Caco-2 (cell line): ENCODE measurements around the gene INTS12. TPM values are rescaled to one million over a fixed set of nuclear protein-coding genes. Genes with fewer than 3 reads are reported as not detected.

Experiments used
- BruUV-seq: library from RNA; stranded (reverse); fragments of 400-500 nt; replicated peaks from 2 replicates; lab custom pipeline; 2021; lab: Mats Ljungman, UMichigan
- CTCF ChIA-PET: fragments of 300-600 bp; sonication (Branson Sonifier 250); formaldehyde crosslinking; loops from one replicate; lab custom pipeline; 2022; ENCODE audit warnings: antibody characterized with exemption; lab: Charles Lee
- POLR2A ChIA-PET: fragments of 300-600 bp; sonication (Branson Sonifier 250); formaldehyde crosslinking; loops from one replicate; lab custom pipeline; 2022; ENCODE audit warnings: antibody characterized with exemption; lab: Charles Lee
- DNase-seq, 2 experiments: peaks; one replicate each; pipeline versions ENCODE4 v3.0.0 to v3.0.0-alpha.2; 2020 to 2022
- H3K27me3 ChIP-seq: replicated peaks from 2 replicates; pipeline ENCODE4 v1.6.0; 2011; ENCODE audit warnings: low read length; ENCODE audit not compliant: control insufficient read depth, insufficient read depth
- H3K36me3 ChIP-seq: 2 replicates; pipeline ENCODE4 v1.5.1; 2011; ENCODE audit warnings: low read length; ENCODE audit not compliant: control insufficient read depth, insufficient read depth
- H3K4me1 ChIP-seq: fragments of 250-450 bp; sonication (Bioruptor Pico); 2 replicates; pipeline ENCODE4 v1.5.1; 2020; ENCODE audit warnings: mild to moderate bottlenecking
- H3K4me3 ChIP-seq: 2 replicates; pipeline ENCODE4 v1.5.1; 2011; ENCODE audit warnings: low read depth, mild to moderate bottlenecking, control low read depth, low read length
- H3K9me3 ChIP-seq: fragments of 250-450 bp; sonication (Bioruptor Pico); 2 replicates; pipeline ENCODE4 v1.5.1; 2020; ENCODE audit warnings: mild to moderate bottlenecking, moderate library complexity
- H3K27ac Mint-ChIP-seq: one replicate; pipeline ENCODE4 v1.8.0; 2022; ENCODE audit warnings: mixed read lengths; ENCODE audit not compliant: unreplicated experiment
- H3K27me3 Mint-ChIP-seq: one replicate; pipeline ENCODE4 v1.8.0; 2022; ENCODE audit warnings: mixed read lengths; ENCODE audit not compliant: insufficient read depth, unreplicated experiment
- H3K36me3 Mint-ChIP-seq: one replicate; pipeline ENCODE4 v1.8.0; 2022; ENCODE audit warnings: mild to moderate bottlenecking, mixed read lengths; ENCODE audit not compliant: insufficient read depth, unreplicated experiment
- H3K4me1 Mint-ChIP-seq: one replicate; pipeline ENCODE4 v1.8.0; 2022; ENCODE audit warnings: low read depth, mixed read lengths; ENCODE audit not compliant: unreplicated experiment
- H3K4me3 Mint-ChIP-seq: one replicate; pipeline ENCODE4 v1.8.0; 2022; ENCODE audit warnings: mild to moderate bottlenecking, moderate library complexity, mixed read lengths; ENCODE audit not compliant: unreplicated experiment
- H3K9me3 Mint-ChIP-seq: one replicate; pipeline ENCODE4 v1.8.0; 2022; ENCODE audit warnings: mixed read lengths; ENCODE audit not compliant: unreplicated experiment
- CTCF ChIP-seq, 2 experiments: fragments of 200-600 bp in 1 of 2; IDR thresholded peaks; 1 replicate in 1 of 2; 2 replicates in 1 of 2; pipeline versions ENCODE4 v1.5.1 to v1.8.0; 2011 to 2022; ENCODE audit warnings: antibody characterized with exemption in 1 of 2, control low read depth in 1 of 2, inconsistent platforms in 1 of 2, low read depth in 1 of 2, low read length in 1 of 2, mild to moderate bottlenecking in 1 of 2, moderate library complexity in 1 of 2; ENCODE audit not compliant: insufficient read depth in 1 of 2, severe bottlenecking in 1 of 2, unreplicated experiment in 1 of 2
- intact Hi-C: fragments of 100-400 bp; cut with micrococcal nuclease; formaldehyde crosslinking; loops from one replicate; pipeline ENCODE4 v1.10.0; 2022; ENCODE audit not compliant: unreplicated experiment
- total RNA-seq: library from RNA; stranded (reverse); gene quantifications from 2 replicates; pipeline ENCODE4 v1.2.3, GENCODE V29; 2022

INTS12 gene
- total RNA-seq, 1 experiment from 2014 or later, result 16.1 TPM

- ChIA-PET CTCF (interaction anchor here (0.8 to 3.4 kb wide), 4 partner anchors 146 to 481 kb away, joined by 3 to 19 read pairs (median 4); partner anchors contain the start of gene PPA2), POLR2A (no interaction called here)
- no peak overlapping the region for H3K27ac Mint-ChIP-seq
- no peaks in the 10 kb centered on the region for H3K27me3 Mint-ChIP-seq
- H3K27me3 ChIP-seq, result no peaks in the 10 kb centered on the region
- DNase-seq, result peak in 1 of 2 experiments; percentile 22
- H3K9me3 Mint-ChIP-seq, result no peaks in the 10 kb centered on the region
- H3K4me3 ChIP-seq, result no peak overlapping the region
- H3K4me1 Mint-ChIP-seq, result no peaks in the 10 kb centered on the region
- TF ChIP-seq CTCF (IDR thresholded peaks at IDR 0.05; ENCODE audit: insufficient read depth in 1 of 2, low read depth in 1 of 2, low read length in 1 of 2, severe bottlenecking in 1 of 2, unreplicated experiment in 1 of 2), result peak; percentile 40 to 41
- intact Hi-C loops, result loop anchor here (1.0 kb wide), 3 partner anchors 145 to 525 kb away; no protein-coding TSS in a partner anchor
- no peaks in the 10 kb centered on the region for H3K36me3 Mint-ChIP-seq
- no peaks in the 10 kb centered on the region for H3K4me1 ChIP-seq
- no TSS peak for BruUV-seq
- no peak overlapping the region for H3K4me3 Mint-ChIP-seq
- no peaks in the 10 kb centered on the region for H3K36me3 ChIP-seq
- H3K9me3 ChIP-seq, result no peaks in the 10 kb centered on the region
Observed at GRCh38 chr4:105666693-105667092, 41.8 kb downstream of the INTS12 start.

- Mint-ChIP-seq H3K27me3 (no peaks in the 10 kb centered on the region), H3K4me3 (no peak overlapping the region), H3K4me1 (no peaks in the 10 kb centered on the region), H3K27ac (no peak overlapping the region), H3K36me3 (no peaks in the 10 kb centered on the region), H3K9me3 (no peaks in the 10 kb centered on the region)
- no peak for TF ChIP-seq CTCF (IDR thresholded peaks at IDR 0.05; ENCODE audit: insufficient read depth in 1 of 2, low read depth in 1 of 2, low read length in 1 of 2, severe bottlenecking in 1 of 2, unreplicated experiment in 1 of 2)
- no peak for DNase-seq
- Histone ChIP-seq H3K4me3 (no peak overlapping the region), H3K36me3 (no peaks in the 10 kb centered on the region), H3K27me3 (no peaks in the 10 kb centered on the region), H3K9me3 (no peaks in the 10 kb centered on the region), H3K4me1 (no peaks in the 10 kb centered on the region)
- no TSS peak for BruUV-seq
- intact Hi-C loops, result no loop called here
- ChIA-PET CTCF (no interaction called here), POLR2A (no interaction called here)
Observed at GRCh38 chr4:105662935-105663675, 45.4 kb downstream of the INTS12 start.

- H3K9me3 ChIP-seq, result no peaks in the 10 kb centered on the region
- H3K36me3 Mint-ChIP-seq, result no peaks in the 10 kb centered on the region
- H3K4me1 ChIP-seq, result no peaks in the 10 kb centered on the region
- no peaks in the 10 kb centered on the region for H3K27me3 Mint-ChIP-seq
- BruUV-seq, result no TSS peak
- no peak overlapping the region for H3K4me3 Mint-ChIP-seq
- POLR2A ChIA-PET, result no interaction called here
- no peak for TF ChIP-seq CTCF (IDR thresholded peaks at IDR 0.05; ENCODE audit: insufficient read depth in 1 of 2, low read depth in 1 of 2, low read length in 1 of 2, severe bottlenecking in 1 of 2, unreplicated experiment in 1 of 2)
- no peaks in the 10 kb centered on the region for H3K27me3 ChIP-seq
- no peak for DNase-seq
- H3K27ac Mint-ChIP-seq, result no peak overlapping the region
- intact Hi-C loops, result no loop called here
- no peak overlapping the region for H3K4me3 ChIP-seq
- no peaks in the 10 kb centered on the region for H3K36me3 ChIP-seq
- no peaks in the 10 kb centered on the region for H3K4me1 Mint-ChIP-seq
- no peaks in the 10 kb centered on the region for H3K9me3 Mint-ChIP-seq
- CTCF ChIA-PET, result no interaction called here
Observed at GRCh38 chr4:105661028-105661427, 47.5 kb downstream of the INTS12 start.
